HG03097 (cell line): ENCODE results near the gene ANGEL1.
A peak's percentile ranks its signal among the peaks of the same experiment; 100 is the strongest.

Experiments
- ATAC-seq: cut with Tn5 transposase; IDR thresholded peaks from one replicate; pipeline ENCODE4 v1.9.1; 2021; ENCODE audit not compliant: unreplicated experiment, low FRiP score

The ANGEL1 gene

DNA sequence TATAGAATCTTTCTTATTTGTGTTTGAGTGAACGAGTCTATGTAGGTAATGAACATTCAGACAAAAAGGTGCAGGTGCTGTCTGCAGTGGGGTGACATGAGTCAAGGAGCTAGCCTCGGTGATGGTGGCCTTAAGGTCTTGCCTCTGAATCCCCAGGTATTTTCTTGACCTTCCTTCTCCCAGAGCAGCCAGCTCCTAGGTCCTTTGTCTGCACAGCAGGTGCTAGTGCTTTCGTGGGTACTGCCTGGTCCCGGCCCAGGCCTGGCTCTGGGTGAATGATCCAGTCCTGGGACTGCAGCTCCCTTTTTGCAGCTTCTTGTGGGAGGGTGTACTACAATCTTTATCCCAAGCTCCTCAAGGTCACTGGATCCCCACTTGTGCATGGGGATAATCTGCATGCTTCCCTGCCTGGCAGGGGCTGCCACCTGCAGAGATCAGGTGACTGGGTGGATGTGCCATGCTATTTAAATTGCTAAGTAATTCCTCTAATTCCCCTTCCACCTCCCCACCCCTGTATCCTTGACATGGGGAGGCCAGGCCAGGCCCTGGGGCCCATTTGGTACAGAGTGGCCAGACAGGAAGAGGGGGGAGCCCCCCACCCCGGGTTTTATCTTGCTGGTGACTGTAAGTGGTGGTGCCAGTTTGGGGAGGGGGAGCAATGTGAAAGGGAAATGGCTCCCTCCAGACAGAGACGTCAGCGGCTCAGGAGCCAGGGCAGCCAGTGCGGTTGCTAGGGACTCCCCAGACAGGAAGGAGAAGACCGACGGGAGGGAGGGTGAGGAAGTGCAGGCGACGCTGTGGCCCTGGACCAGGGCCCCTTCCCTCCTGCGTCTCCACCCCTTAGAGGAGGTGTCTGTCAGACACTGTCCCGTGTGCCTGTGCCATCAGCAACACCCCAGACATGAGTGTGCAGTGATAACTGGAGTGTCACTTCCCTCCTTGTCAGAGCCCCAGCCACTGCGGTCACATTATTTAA, 44.7 kb downstream of the ANGEL1 start:
- peak; percentile 76 for ATAC-seq

DNA sequence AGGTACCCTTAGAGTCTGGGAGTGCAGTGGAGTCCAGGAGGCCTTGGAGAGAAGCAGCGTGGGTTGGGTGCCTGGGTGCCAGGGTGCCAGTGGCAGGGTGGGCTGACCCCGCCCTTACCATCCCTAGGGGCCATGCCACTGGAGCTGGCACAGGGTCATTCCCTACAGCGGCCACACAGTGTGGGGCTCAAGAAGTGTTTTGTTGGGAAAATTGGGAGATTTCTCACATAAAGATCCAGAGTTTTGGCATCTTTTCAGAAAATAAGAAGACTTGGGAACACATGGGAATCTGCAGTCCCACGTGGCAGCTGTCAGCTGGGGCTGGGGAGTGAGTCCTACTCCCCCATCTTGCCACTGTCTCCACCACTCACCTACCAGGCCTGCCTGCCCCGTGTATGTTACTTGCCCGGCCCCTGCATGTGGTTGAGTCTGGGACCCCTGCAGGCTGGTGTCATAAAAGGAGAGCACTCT, 47.2 kb downstream of the ANGEL1 start:
- no peak for ATAC-seq

DNA sequence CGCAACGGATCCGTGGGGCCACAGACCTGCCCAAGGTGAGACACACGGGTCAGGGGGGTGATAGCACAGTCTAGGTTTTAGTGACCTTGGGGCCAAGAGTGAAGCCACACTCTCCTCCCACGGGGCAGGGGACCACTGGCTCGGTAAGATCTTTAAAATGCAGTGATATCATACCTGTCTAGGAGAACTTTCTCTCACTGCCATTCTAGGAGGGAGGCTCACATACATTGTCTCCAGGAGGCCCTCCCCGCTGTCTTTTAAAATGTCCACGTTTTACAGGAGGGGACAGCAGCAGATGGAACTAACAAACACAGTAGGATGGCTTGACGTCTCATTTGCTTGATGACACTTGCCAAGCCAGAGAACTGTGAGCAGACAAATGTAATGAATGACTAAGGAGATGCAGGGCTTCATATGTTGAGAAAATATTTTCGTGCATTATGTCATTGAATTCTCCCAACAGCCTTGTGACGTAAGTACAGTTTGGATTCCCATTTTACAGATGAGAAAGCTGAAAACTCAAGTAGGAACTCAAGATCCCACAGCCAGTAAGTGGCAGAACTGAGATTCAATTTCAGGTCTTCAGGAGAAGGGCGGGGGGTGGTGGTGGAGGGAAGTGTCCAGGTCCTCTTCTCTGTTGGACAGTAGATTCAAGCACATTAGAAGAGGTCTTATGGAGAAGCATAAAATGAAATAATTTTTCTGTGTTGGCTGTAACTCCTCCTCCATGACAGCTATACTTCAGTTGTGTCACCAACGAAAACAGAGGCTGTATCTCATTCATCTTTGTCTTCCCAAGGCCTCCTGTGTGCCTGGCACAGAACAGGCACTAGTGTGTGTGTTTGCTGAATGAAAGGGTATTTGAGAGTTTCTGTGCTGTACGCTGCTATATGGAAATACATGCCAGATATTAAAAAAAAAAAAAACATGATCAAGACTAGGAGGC, 49.3 kb downstream of the ANGEL1 start:
- ATAC-seq = no peak

DNA sequence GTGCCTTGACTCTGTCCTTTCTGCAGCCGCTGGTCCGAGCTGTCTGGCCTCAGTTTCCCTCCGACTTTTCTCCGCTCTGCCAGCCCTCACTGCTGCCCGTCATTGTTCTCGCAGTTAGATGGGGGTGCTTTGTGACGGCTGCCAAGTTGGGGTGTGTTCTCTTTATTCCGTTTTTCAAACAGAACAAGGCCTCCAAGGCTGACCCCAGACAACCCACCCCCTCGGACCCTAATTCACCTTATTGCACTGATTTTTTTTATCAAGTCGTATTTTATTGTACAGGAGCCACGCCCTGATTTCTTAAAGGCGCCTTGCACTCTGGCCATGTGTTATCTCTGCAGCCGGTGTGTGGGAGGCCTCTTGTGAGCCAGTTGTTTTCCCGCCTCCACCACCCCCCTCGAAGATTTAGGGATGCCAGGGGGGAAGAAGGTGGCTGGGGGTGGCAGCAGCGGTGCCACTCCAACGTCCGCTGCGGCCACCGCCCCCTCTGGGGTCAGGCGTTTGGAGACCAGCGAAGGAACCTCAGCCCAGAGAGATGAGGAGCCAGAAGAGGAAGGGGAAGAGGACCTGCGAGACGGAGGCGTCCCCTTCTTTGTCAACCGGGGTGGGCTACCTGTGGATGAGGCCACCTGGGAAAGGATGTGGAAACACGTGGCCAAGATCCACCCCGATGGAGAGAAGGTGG, 50.1 kb downstream of the ANGEL1 start:
- no peak for ATAC-seq

DNA sequence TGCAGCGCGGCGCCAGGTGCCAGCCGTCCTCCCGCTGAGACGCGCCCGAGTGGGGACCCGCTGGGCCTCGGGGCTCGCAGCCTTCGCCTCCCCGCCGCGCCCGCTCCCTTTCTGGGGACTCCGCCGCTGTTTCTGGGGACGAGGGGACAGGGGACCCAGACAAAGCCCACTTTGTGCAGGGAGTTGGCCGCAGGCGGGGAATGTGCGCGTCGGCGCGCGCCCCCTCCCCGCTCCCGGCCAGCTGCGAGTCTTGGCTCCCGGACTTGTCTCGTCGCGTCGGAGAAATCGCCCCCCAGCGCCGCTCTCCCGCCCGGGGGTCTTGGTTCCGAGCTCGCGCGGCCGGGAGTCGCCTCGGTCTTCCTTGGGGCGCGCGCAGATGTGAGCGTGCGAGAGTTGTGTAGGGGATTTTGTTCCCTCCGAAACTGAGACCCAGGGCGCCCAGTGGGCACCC, 50.7 kb downstream of the ANGEL1 start:
- no peak for ATAC-seq

DNA sequence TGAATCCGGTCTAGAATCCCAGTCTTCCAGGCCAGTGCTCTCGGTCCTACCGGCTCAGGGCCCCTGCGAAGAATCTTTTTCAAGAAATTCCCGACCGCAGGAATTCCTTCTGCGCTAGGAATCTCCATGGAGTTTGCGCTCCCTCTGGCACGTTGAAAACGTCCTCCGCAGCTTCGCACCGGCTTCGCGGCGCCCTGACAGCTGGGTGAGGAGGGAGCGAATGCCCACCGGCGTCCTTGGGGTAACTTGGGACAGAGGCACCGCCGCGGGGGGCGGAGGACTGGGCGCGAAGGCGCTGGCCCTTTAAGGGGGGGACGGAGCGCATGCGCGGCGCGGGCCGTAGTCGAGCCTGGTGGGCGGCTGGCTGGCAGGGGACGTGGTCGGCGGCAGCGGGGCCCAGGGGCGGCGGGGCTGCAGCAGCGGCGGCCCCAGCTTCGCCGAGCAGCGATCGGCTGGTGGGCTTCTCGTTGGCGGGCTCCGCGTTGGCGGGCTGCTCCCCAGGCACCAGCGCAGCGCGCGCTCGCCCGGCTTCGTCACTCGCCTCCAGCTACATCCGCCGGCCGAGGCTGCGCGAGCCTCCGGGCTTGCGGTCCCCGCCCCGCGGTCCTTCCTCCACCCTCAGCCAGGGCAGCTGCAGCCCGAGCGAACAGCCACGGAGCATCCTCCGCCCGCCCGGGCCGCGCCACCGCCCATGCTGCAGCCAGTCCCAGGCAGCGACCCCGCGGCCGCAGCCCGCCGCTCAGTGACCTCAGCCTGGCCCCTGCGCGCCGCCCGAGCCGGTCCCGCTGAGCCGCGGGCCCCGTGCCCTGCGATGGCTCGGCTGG, 51.3 kb downstream of the ANGEL1 start, which contains the start of gene VASH1:
Gene VASH1 (plus strand): TSS at position 333 of the 824 bp plus-strand sequence. CDS start 1,354 bp downstream, outside the sequence.
- peak; percentile 51 for ATAC-seq

DNA sequence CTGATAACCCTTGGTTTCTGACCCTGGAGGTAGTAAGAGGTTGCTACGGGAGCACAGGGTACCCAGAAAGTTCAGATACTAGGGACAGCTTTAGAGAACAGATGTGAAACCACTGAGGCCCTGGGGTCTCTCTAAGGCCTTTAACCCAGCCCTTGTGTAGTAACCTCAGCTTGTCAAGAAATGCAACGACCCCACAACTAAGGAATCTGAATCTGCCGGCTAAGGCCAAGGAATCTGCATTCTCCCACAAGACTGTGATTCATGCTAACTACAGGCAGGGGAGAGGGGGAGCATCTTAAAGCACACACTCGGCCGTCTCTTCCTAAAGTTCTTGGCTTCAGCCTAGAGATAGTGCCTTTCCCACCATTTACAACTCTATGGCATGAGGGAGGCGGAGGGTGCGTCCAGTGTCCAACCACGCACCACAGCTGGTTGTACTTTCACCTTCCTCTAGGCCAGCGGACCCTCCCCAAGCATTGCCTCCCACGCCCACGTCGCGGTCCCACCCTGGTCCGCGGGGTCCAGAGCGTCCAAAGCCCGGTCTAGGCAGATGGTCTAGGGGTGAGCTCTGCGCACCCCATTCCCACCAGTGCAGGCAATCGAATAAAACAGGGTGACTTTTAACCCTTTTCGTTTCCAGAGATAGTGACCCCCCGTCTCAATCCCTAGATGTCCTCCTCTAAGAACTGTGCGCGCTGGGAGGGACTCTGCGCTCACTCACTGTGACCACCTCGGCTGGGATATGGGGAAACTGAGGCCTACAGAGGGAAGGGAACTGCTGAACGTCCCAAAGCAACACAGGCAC, 52.1 kb downstream of the ANGEL1 start:
- no peak for ATAC-seq

DNA sequence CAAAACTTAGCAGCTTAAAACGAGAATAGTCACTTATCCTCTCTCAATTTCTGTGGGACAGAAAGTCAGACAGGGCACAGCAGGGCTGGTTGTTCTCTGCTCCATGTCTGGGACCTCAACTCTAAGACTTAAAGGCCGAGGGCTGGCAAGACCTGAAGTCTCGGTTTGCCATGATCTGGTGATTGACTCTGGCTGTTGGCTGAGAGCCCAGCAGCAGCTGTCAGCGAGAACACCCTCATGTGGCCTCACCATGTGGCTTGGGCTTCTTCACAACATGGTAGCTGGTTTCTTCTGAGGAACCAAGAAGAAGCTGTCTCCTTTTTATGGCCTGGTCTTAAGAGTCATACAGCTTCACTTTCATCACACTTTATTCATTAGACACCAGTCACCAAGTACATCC, 53.1 kb downstream of the ANGEL1 start:
- ATAC-seq = no peak

DNA sequence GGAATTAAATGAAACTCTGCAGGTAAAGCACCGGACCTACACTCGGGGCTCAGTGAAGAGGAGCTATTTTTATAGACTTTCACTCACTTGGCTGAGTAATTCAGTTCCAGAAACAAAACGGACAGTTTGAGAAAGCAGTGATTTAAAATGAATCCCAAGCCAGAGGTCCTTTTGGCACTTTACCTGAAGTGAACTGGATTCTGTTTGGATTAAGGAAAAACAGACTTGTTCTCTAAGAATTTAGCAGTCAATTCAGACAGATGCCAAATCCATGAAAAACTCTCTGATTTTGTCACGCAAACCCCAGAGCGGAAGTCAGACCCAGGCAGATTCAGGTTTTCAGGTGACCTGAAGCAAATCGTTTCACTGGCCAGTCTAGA, 56.3 kb downstream of the ANGEL1 start:
- ATAC-seq = no peak

DNA sequence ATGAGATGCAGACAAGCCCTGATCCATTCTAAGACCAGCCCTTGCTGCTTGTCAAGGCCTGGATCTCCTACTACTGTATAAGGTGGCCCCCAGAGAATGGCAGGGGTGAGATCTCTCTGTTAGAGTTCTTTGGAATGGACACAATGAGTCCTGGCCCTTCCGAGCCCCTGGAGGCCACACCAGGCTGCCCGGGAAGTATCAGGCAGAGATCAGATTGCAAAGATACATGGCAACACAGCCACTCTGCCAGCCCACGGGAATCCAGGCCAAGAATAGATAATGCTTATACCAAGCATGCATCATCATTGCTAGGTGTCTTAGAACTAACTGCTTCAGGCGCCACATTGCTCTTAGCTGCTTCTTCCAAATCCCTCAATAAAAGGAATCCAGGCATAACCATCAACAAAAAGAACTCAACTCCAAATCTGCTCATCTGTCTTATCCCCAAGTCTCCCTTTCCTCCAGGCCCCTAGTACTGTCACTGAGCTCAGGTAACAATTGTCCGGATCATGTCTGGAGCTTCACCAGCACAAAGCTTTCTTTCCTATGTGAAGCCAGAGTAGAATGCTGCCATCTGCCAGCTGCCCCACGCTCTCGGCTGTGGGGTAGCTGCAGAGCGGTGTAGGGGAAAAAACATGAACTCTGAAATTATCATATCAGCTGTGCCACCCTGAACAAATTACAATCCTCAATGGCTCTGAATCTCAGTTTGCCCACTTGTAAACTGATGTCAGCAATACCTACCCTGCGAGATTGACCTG, 56.9 kb downstream of the ANGEL1 start:
- ATAC-seq = no peak

DNA sequence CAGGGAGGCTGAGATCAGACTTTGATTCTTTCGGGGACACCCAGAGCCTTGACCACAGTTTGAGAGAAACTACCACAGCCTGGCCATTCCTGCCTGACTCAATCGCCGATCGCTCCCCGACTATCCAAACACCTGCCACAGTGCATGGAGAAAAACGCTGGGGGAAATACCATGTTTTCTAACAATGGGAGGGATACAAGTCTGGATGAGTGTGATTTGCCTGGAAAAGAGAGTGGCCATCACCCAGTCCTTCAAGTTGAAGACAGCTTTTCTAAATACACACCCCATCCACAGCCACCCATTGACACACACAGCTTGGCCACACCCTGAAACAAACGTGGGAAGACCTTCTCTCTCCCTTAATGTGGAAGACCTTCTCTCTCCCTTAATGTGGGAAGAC, 58.1 kb downstream of the ANGEL1 start:
- ATAC-seq = no peak

DNA sequence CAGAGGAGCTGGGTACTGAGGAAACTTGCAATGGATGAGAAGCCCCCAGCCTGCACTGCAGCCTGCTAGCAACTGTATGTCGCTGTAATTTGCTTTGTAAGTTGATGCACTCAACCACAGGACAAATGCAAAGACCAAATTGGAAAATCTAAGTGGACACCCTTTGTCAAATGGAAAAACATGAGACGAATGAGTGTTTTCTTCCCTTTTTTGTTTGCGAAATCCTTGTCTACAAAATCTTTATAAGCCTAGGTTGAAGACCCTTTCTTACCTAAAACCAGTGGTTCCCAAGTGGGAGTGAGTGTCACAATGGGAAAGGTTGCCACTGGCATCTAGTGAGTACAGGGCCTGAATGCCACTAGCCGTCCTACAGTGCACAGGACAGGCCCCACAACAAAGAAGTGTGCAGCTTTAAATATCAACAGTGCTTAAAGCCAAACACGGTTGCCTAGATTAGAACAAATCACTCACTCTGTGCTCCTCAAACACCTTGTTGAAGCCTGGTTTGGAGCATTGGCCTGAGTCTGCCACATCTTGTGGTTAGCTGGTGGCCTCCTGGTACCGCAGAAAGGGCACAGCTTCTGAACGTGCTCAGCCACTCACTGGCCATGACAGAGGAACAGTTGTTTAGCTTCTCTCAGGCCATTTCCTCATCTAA, 59.0 kb downstream of the ANGEL1 start:
- ATAC-seq = no peak

DNA sequence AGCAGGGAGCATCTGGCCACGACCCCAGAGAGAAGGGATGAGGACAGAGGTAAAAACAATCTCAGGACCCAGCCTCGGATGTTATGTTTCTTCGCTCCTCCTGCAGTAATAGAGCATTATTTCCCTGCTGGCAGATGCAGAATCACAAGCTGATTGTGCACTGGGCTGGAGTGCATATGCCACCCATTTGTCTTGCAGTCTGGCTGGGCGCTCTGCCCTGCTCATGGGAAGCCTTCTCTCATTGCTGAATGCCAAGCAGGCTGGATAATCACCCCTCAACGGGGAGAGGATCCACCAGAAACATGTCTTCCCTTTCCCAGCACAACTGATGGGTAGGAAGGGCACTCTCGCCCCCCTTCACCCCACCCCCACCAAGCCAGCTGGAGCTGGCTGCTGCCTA, 59.9 kb downstream of the ANGEL1 start:
- no peak for ATAC-seq

DNA sequence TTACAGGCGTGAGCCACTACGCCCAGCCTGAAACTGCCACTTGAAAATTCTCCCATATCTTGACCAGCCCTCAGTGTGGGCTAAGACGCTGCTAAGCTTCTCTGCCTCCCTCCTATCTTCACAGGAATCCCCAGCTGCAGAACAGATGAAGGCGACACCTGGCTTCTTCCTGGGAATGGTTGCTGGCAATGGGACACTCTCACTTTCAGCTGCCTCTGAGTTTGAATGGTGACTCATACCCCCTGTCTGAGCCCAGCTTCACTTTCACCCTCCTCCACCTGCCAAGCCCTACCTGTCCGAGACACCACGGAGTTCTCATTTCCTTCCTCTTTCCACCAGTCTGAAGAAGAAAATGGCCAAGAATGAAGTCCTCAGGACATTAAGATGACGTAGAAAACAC, 69.7 kb downstream of the ANGEL1 start:
- ATAC-seq = no peak

DNA sequence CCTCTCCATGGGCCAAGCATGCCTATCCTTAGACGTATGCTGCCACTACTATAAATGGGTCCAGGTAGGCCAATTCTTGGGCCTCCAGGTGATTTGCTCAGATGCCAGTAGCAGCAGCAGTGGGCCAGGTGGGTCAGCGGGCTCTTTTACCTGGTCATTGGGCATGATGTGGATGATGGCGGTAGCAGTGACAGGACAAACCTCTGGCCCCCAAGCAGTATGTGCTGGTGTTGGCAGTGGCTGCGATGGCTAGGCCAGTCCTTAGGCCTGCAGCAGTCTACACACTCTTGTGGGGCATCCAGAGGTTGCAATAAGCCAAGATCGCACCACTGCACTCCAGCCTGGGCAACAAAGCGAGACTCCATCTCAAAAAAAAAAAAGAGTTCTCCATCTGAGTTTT, 70.5 kb downstream of the ANGEL1 start:
- ATAC-seq = no peak

DNA sequence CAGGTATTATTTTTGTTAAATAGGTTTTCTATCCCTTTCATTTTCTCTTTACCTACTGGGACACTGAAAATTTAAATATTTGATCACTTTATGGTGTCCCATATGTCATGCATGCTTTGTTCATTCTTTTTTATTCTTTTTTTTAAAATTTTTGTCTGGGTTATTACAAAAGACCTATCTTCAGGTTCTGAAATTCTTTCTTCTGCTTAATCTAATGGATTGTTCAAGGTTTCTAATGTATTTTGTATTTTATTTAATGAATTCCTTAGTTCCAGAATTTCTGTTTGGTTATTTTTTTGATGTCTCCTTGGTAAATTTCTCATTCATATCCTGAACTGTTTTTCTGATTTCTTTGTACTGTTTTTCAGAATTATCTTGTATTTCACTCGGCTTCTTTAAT, 71.6 kb downstream of the ANGEL1 start:
- ATAC-seq = no peak
